HS-27A (cell line): ENCODE measurements around the gene TMEM114.
"Not testable (repeated sequence)": the region's sequence is repeated elsewhere in the genome, so short reads cannot be mapped to it uniquely, and the experiment has no call there.

Experiments
- DNase-seq: peaks from one replicate; pipeline ENCODE4 v3.0.0-alpha.2; 2012; ENCODE audit warnings: low read depth, missing footprints

Gene TMEM114

DNA sequence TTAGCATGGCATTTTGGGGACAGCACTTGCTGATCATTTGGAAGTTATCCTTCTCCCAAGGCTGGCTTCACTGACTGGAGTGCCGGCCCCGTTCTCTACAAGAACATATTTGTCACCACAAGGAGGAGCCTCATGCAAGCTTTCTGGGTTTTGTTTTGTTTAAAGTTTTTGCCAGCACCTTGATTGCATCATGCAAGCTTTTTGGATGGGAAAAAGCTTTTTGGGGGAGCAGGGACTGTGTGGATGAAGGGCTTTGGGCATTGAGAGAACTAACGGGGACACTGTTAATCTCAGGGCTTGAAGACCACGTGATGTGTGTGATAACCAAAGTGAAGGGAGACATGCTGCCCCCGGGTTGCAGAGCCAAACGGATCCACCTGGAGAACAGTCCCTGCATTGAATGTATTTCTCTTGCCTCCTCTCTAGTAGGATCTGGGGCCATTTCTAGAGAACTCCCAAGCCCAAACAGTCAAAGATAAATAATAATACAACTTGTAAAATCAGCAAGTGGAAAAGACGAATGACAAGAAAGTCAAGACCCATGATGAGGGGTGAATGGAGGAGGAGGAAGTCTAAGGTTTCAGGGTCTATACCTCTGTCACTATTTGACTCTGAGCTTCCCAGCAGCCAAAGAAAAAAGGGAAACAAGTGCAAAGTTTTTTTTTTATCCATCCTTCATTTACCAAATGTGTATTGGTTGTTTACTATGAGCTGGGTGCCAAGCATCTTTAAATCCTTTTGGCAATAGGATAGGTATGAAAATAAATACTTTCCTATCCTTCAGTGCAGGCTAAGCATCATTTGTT lies 17.2 kb downstream of the TMEM114 start:
- no peak for DNase-seq

DNA sequence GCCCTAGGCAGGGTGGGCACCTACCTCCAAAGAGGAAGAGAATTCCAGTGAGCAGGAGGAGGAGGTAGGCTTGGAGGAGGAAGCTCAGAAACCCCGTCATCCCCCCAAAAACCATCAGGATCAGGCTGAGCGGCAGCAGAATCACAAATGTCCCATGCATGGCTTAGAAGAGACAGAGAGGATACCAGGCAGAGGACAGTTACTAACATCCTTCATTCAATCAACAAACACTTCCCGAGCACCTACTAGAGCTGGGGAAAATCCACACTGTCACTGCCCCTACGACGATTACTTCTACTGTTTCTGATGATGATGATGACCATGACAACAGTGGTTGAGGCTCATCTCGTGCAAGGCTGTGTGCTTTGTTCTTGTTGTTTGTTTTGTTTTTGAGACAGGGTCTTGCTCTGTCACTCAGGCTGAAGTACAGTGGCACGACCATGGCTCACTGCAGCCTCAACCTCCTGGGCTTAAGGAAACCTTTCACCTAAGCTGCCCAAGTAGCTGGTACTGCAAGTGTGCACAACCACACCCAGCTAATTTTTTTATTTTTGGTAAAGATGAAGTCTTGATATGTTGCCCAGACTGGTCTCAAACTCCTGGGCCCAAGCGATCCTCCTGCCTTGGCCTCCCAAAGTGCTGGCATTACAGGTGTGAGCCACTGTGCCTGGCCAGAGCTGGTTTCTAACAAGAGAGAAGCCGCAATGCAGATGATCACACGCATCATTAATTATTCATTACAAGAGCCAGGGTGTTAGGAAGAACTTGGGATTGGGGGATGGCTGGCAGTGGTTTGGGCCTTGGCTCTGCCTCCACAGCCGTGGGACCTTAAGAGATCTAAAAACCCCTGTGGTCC lies 18.0 kb downstream of the TMEM114 start:
- DNase-seq: no peak

DNA sequence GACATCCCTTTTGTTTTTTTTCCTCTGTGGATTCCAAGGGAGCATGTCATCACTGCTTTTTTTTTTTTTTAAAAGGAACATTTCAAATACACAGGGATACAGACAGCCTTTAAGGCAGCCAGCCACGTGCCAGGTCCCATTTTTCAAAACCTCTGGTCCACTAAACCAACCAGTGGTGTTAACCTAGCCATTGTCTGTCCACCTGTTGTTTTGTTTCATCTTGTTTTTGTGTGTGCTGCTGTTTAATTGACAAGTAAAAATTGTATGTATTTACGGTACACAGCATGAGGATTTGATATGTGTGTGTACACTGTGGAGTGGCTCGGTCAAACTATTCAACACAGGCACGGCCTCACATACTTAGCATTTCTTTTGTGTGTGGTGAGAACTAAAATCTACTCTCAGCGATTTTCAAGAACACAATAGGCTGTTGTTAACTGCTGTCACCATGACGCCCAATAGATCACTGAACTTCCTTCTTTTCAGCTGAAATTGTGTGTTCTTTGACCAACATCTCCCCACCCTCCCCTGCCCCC lies 19.2 kb downstream of the TMEM114 start:
- peak; percentile 45 for DNase-seq

DNA sequence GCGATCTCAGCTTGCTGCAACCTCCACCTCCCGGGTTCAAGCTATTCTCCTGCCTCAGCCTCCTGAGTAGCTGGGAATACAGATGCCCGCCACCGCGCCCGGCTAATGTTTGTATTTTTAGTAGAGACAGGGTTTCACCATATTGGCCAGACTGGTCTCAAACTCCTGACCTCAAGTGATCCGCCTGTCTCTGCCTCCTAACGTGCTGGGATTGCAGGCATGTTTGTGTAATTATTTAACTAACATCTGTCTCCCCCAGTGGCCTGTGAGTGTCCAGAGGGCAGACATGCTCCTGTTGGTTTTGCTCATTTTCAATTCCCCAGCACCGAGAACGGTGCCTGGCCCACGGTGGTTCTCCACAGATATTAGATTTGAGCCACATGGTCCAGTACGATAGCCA lies 19.9 kb downstream of the TMEM114 start:
- not testable (repeated sequence) for DNase-seq

DNA sequence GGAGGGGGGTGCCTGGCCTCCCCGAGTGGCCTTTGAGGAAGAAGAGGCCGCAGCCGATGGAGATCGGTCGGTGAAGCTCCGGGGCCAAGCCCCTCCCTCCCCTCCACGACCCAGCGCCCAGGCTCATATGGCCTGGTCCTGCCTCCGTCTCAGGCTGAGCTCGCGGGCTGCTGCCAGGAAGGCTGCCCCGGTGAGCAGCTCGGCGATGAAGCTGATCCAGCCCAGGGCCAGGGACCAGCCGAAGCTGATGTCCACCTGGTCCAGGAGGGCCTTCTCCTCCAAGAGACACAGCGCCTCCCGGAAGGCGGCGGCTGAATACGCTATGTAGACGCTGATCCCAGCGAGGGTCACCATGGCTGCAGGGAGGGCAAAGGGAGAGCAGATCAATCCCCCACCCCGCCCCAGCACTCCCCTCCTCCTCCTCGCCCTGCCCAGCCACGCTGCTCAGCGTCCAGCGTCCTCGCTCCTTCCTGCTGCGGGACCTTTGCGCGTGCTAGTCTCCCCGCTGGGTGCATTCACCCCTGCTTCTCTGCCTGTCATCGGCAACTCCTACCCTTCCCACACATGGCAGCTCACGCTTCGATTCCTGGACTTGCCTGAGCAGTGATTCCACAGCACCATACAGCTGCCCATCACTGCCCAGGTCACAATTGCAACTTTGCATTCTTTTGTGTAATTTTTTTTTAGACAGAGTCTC lies 20.5 kb downstream of the TMEM114 start:
- DNase-seq: no peak

DNA sequence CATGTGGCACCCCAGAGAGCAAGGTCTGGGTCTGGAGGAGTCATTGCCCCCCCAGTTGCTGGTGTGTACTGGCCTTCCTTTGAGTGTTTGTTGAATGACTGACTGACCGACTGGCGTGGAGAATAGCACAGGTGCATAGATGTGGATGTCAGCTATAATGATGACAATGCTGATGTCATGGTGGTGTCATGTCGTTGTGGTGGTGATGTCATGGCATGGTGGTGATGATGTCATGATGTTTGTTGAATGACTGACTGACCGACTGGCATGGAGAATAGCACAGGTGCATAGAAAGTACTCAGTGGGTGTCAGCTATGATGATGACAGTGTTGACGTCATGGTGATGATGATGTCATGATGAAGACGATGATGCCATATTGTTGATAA lies 22.1 kb downstream of the TMEM114 start:
- DNase-seq: no peak

DNA sequence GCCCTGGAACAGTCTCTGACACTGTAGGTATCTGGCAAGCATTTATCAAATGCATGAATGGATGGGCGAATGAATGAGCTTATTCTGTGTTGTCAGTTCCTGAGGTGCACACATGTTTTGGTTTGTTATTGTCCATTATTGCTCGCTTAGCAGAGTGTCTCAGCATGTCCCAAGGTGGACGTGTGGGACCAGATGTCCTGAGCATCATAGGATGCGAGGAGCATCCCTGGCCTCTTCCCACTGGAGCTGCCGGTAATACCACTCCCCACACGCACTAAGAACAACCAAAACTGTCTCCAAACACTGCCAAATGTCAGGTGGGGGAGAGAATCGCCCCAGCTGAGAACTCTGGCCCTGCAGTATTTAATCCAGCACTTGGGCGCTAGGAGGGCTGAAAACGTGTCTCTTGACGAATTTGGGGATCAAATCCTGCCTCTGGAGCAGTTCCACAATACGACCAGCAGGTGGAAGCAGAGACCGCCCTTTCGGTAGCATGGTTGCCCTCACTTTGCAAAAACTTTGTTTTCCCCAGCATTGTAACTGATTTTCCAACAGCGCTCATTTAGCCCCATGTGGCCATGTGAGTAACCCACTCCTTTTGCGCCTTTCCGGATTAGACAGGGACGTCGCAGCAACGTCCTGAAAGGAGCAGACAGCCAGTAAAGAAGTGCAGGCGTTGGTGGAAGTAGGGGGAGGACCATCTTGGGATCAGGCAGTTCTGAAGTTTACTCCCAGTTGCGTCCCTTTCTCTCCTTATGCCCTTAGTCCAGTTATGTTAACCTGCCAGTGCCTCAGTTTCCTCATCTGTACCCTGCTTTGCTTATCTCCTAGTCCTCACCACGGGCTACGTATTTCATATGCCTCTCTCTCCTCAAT lies 22.7 kb downstream of the TMEM114 start:
- peak; percentile 66 for DNase-seq

DNA sequence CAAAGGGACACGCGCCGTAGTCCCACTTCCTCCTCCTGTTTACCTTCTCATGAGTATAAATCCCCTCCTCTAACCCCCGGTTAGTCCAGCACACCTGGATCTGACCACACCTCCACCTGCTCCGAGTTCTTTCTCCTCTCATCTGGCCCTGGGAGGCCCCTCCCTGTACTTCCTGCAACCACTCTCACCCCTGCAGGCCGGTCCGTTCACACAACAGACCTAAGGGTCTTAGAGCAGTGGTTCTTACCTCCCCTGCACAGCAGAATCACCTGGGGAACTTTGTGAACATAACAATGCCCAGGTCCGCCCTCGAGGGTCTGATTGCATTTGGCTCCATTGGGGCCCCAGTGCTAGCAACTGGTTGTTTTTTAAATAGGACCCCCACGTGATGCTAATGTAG lies 24.8 kb downstream of the TMEM114 start:
- DNase-seq: no peak

DNA sequence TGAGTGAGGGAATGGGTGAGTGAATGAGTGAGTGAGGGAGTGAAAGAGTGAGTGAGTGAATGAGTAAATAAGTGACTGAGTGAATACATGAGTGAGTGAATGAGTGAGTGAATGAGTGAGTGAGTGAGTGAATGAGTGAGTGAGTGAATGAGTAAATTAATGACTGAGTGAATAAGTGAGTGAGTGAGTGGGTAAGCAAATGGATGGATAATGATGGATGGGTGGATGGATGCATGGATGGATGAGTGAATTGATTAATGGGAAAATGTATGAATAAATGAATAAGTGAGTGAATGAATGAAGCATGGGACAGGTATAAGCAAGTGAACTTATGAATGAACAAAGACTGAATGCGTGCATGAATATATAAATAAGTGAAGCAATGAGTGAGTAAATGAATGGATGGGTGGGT lies 25.4 kb downstream of the TMEM114 start:
- DNase-seq: no peak

DNA sequence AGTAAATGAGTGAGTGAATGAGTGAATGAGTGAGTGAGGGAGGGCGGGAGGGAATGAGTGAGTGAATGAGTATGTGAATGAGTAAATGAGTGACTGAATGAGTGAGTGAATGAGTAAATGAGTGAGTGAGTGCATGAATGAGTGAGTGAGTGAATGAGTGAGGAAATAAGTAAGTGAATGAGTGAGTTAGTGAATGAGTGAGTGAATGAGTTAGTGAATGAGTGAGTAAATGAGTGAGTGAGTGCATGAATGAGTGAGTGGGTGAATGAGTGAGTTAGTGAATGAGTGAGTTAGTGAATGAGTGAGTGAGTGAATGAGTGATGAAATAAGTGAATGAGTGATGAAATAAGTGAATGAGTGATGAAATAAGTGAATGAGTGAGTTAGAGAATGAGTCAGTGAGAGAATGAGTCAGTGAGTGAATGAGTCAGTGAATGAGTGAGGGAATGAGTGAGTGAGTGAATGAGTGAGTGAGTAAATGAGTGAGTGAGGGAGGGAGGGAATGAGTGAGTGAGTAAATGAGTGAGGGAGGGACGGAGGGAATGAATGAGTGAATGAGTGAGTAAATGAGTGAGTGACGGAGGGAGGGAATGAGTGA lies 26.3 kb downstream of the TMEM114 start:
- not testable (repeated sequence) for DNase-seq

DNA sequence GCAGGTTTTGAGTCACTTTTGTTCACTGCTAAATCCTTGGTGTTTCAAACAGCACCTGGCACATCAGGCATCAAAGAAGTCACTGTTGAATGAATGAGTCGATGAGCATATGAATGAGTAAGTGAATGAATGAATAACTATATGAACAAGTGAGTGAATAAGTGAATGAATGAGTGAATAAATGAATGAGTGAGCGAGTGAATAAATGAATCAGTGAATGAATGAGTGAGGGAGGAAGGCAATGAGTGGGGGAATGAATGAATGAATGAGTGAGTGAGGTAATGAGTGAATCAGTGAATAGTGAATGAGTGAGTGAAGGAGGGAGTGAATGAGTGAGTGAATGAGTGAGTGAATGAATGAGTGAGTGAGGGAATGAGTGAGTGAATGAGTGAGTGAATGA lies 28.8 kb downstream of the TMEM114 start:
- no peak for DNase-seq

DNA sequence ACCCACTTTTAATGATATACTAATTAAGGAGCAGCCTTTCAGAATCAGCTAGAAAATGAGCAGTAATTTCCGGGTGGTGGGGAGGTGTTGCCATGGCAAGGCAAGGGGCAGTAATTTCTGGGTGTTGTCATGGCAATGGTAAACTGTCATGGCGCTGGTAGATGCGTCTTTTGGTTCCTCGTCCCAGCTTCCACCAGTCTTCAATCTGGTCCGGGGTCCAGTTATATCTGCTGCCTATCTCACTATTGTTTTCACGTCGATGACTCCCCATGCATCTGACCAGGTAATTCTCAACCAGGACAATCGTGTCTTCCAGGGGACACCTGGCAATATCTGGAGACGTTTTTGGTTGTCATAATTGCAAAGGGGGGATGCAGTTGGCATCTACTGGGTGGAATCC lies 34.9 kb downstream of the TMEM114 start:
- no peak for DNase-seq

DNA sequence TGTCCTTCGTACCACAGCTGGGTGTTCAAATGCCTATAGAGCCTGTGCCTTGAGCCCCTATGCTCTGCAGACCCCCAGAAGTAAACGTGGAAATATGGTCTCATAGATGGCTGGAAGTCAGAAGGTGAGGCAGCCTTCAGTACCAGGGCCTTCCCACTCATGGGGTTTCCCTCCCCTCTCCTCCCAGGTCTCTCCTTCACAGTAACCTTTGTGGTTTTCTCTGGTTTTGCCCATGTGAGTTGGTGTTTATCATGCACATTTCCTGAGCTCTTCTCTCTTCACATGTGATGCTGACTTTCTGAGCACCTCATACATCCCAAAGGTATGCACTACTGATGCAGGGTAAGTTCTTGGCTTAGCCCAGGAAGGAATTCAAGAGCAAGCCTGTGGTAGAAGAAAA lies 35.4 kb downstream of the TMEM114 start:
- no peak for DNase-seq

DNA sequence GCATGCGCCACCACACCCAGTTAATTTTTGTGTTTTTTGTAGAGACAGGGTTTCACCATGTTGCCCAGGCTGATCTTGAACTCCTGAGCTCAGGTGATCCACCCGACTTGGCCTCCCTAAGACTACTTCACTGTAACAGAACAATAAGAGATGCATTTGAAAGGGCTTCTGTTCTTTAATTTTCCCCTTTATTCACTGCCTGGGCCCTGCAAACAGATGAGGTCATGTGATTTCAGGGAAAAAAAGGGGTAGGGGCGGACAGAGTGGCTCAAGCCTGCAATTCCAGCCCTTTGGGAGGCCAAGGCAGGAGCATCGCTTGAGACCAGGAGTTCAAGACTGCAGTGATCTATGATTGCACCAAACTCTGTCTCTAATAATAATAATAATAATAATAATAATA lies 36.3 kb downstream of the TMEM114 start:
- no peak for DNase-seq

DNA sequence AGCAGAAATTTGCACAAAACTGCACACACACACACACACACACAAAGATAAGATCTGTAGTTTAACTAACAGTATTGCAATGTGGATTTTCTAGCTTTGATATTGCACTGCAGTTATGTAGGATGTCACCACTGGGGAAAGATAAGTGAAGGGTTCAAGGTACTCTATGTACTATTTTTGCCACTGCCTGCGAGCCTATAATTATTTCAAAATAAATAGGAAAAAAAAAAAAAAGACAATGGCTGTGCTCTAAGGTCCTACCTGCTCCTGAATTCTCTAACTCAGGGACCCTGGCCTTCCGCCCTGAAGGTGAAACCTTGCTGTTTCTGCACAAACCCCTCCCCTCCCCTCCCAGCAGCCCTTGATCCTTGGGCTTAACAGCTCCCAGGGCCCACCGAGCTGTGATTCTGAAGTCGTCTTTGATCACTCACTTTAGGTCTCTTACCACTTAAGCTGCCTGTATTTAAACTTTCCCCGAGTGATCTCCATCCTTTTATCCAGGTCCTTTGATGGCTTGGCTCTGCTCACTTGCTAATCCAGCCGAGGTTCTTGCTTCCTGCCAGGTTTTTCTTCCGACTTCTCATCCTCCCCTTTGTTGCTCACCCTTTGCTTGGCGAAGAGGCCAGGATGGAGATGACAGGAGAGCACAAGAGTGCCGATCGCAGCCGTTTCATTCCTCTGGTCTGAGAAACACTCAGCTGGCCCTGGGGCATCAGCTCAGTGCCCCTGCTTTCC lies 37.7 kb downstream of the TMEM114 start:
- DNase-seq: no peak

DNA sequence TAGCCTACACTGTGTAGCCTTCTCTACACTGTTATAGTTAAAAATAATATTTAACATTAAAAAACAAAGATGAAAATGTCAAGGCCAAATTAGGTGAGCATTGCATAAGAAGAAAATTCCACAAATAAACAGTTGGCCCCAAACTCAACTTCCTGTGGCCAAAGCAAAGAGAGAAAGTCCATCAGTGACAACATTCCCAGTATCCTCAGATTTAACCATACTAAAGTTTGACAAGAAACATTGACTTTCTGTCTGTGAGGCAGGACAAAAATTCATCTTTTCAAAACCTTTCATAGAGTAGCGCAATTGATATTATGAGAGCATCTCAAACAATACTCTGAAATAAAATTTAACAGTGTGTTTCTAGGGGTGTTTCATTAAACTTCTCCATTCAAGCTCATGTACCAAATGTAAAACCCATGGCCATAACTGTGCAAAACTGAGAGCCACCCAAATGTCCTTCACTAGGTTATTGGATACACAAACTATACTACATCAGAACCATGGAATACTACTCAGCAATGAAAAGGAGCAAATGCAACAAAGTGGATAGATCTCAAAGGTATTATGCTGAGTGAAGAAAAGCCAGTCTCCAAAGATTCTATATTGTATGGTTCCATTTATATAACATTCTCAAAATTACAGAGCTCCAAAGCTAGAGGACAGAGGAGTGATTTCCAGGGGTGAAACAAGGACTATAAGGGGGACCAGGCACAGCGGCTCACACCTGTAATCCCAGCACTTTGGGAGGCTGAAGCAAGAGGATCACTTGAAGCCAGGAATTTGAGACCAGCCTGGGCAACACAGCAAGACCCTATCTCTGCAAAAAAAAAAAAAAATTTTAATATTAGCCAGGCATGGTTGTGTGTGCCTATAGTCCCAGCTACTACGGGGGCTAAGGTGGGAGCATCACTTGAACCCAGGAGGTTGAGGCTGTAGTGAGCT lies 38.7 kb downstream of the TMEM114 start:
- no peak for DNase-seq

DNA sequence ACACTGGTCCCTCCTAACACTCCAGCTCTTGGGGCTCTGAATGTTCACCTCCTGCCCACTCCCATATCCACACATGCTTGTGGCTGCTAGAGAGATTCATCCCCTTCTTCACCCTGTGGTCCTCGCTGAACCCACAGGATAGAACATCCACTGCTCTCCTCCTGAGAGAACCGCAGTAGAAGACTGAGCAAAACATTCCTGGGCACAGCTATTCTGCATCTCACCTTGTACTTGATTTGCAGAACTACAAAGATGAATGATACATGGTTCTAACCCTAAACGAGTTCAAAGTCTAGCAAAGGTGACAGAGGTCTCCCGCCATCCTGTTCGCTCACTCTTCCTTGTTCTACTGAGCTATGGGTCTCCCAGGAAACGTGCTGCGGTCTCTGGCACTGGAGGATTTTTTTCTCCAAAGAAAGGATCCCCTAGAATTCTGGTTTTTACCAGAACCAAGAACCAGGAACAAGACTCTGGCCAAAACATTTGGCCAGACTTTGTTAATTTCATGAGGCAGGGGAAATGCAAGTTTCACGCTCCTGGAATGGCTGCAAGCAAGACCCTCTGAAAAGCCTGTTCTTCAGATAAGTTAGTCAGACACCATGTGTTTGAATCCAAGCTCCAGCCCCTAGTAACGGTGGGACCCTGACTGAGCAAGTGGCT lies 39.5 kb downstream of the TMEM114 start:
- DNase-seq: no peak

DNA sequence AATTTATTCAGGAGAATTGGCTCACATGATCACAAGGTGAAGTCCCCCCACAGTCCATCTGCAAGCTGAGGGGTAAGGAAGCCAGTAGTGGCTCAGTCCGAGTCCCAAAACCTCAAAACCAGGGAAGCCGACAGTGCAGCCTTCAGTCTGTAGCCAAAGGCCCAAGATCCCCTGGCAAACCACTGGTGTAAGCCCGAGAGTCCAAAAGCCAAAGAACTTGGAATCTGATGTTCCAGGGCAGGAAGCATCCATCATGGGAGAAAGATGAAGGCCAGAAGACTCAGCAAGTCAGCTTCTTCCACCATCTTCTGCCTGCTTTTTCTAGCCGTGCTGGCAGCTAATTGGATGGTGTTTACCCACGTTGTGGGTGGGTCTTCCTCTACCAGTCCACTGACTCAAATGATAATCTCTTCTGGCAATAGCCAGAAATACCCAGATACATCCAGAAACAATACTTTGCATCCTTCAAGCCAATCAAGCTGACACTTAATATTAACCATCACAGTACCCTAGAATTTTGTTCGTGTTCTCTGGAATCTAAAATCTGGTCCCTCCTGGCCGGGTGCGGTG lies 40.4 kb downstream of the TMEM114 start:
- no peak for DNase-seq
